Sciatic nerve (tissue), 2 donors: ENCODE data around the gene EGFL7. TPM values are rescaled to one million over a fixed set of nuclear protein-coding genes. Genes with fewer than 3 reads are reported as not detected.

Source experiments
- ATAC-seq: fragments of 200-7000 bp; cut with Tn5 transposase; one replicate; pipeline ENCODE4 v1.9.1; 2020; ENCODE audit warnings: mild to moderate bottlenecking, moderate library complexity
- DNase-seq: peaks from one replicate; pipeline ENCODE4 v3.0.0-alpha.2; 2020; ENCODE audit warnings: low spot score
- intact Hi-C: fragments of 100-400 bp; cut with DNase I; formaldehyde crosslinking; loops from one replicate; pipeline ENCODE4 v1.14.2; 2022
- total RNA-seq: library from RNA; stranded (reverse); fragmentation: NEBNext Ultra II Directional; extraction: Animal tissue kit (Norgen Biotek cat#: 25700); gene quantifications from one replicate; pipeline ENCODE4 v1.2.1, GENCODE V29; 2021
- donor health status: DM: no; HTN: no; CAD: no.
- donor health status: DM: no; HTN: no; CAD: no.

The EGFL7 gene
- total RNA-seq: 242 TPM

GRCh38 chr9:136662656-136663581 is at the start of gene EGFL7:
EGFL7 (plus strand) TSS chr9:136662916; CDS start chr9:136668283, 5,367 bp downstream.
- ATAC-seq (no peak), DNase-seq (no peak)
- intact Hi-C loops: no loop called here

GRCh38 chr9:136613824-136614371 is 48.8 kb upstream of the EGFL7 start:
- intact Hi-C loops: no loop called here
- ATAC-seq: no peak
- no peak for DNase-seq

GRCh38 chr9:136614372-136614922 is 48.3 kb upstream of the EGFL7 start:
- ATAC-seq (peak; percentile 38), DNase-seq (no peak)
- intact Hi-C loops: no loop called here

GRCh38 chr9:136614967-136615623 is 47.6 kb upstream of the EGFL7 start:
- DNase-seq (no peak), ATAC-seq (no peak)
- intact Hi-C loops: no loop called here

GRCh38 chr9:136615631-136616306 is 46.9 kb upstream of the EGFL7 start:
- intact Hi-C loops: no loop called here
- no peak for ATAC-seq
- DNase-seq: no peak

- intact Hi-C loops: no loop called here
- ATAC-seq (no peak), DNase-seq (no peak)
These were observed 46.4 kb upstream of the EGFL7 start for GRCh38 chr9:136616307-136616635.

GRCh38 chr9:136616948-136617695 is 45.6 kb upstream of the EGFL7 start:
- DNase-seq (no peak), ATAC-seq (no peak)
- intact Hi-C loops: no loop called here

- intact Hi-C loops: no loop called here
- no peak for DNase-seq
- ATAC-seq: no peak
These were observed 44.8 kb upstream of the EGFL7 start for GRCh38 chr9:136617746-136618579.

GRCh38 chr9:136618580-136619547 is 43.9 kb upstream of the EGFL7 start:
- intact Hi-C loops: no loop called here
- ATAC-seq: peak; percentile 1
- DNase-seq: no peak

GRCh38 chr9:136619742-136620440 is 42.8 kb upstream of the EGFL7 start:
- intact Hi-C loops: no loop called here
- ATAC-seq (peak; percentile 87), DNase-seq (peak; percentile 85)

- DNase-seq: no peak
- ATAC-seq: no peak
- intact Hi-C loops: no loop called here
These were observed 42.2 kb upstream of the EGFL7 start for GRCh38 chr9:136620441-136621018.

GRCh38 chr9:136621019-136621733 is 41.5 kb upstream of the EGFL7 start:
- intact Hi-C loops: no loop called here
- DNase-seq: no peak
- no peak for ATAC-seq

- intact Hi-C loops: no loop called here
- ATAC-seq (no peak), DNase-seq (no peak)
These were observed 41.0 kb upstream of the EGFL7 start for GRCh38 chr9:136621734-136622093.

GRCh38 chr9:136622538-136622948 is 40.2 kb upstream of the EGFL7 start:
- intact Hi-C loops: no loop called here
- ATAC-seq (no peak), DNase-seq (no peak)
